Testis (tissue), 3 donors: Measurements from ENCODE around the gene CD274. TPM values are rescaled to one million over a fixed set of nuclear protein-coding genes. Genes with fewer than 3 reads are reported as not detected.
"Not testable (repeated sequence)": the region's sequence is repeated elsewhere in the genome, so short reads cannot be mapped to it uniquely, and the experiment has no call there.

Source experiments
- DNase-seq: peaks from one replicate; pipeline ENCODE4 v3.0.0-alpha.2; 2019
- H3K27ac ChIP-seq, 2 donors: fragments of 200-600 bp; sonication (generic); one replicate each; pipeline ENCODE4 v1.5.1; 2019
- H3K27me3 ChIP-seq: fragments of 200-600 bp; sonication (generic); one replicate; pipeline ENCODE4 v1.5.1; 2019
- H3K36me3 ChIP-seq: fragments of 200-600 bp; sonication (generic); one replicate; pipeline ENCODE4 v1.5.1; 2017; ENCODE audit warnings: low read depth; ENCODE audit errors: missing control alignments
- H3K4me1 ChIP-seq: fragments of 200-600 bp; sonication (generic); one replicate; pipeline ENCODE4 v1.5.1; 2019
- H3K4me3 ChIP-seq, 2 donors: fragments of 200-600 bp; sonication (generic); one replicate each; pipeline ENCODE4 v1.5.1; 2017 to 2019
- H3K9me3 ChIP-seq: fragments of 200-600 bp; sonication (generic); one replicate; pipeline ENCODE4 v1.5.1; 2017
- POLR2A ChIP-seq: fragments of 450-650 bp; IDR thresholded peaks from one replicate; pipeline ENCODE4 v1.6.1; 2017; ENCODE audit warnings: antibody characterized with exemption, mild to moderate bottlenecking, moderate library complexity
- WGBS, 2 donors: methylation state at CpG; one replicate each; pipeline ENCODE4 v1.1.5; 2018; 5-methylcytosine and 5-hydroxymethylcytosine counted together
- intact Hi-C: fragments of 100-400 bp; cut with DNase I; formaldehyde crosslinking; loops from one replicate; pipeline ENCODE4 v1.15.1; 2023; ENCODE audit warnings: low total_unique reads
- polyA plus RNA-seq: library from polyadenylated mRNA; stranded (reverse); fragments of 350-450 nt; fragmentation: Illumina TruSeq; extraction: RNeasy Lipid Tissue Mini Kit (QIAGEN cat#74804); gene quantifications from one replicate; pipeline ENCODE4 v1.2.3, GENCODE V29; 2014; ENCODE audit warnings: low read depth, low replicate concordance; ENCODE audit not compliant: insufficient read depth
- total RNA-seq, 2 donors: library from RNA; depleted of rRNA; stranded (reverse); fragments of >200 nt; gene quantifications; one replicate each; pipeline ENCODE4 v1.2.3, GENCODE V29; 2016
- TF ChIP-seq, protein P1 (sequence below), 3 experiments: fragments of 450-650 bp in 2 of 3; fragments of 200-600 bp in 1 of 3; sonication (generic) in 1 of 3; IDR thresholded peaks; one replicate each; pipeline ENCODE4 v1.5.1; 2016 to 2019; ENCODE audit warnings: antibody characterized with exemption in 3 of 3, mild to moderate bottlenecking in 2 of 3, moderate library complexity in 1 of 3

Gene CD274
- total and polyA plus RNA-seq, 3 donors from 2014 or later: 1.3 to 4.6 (median 1.5) TPM

DNA sequence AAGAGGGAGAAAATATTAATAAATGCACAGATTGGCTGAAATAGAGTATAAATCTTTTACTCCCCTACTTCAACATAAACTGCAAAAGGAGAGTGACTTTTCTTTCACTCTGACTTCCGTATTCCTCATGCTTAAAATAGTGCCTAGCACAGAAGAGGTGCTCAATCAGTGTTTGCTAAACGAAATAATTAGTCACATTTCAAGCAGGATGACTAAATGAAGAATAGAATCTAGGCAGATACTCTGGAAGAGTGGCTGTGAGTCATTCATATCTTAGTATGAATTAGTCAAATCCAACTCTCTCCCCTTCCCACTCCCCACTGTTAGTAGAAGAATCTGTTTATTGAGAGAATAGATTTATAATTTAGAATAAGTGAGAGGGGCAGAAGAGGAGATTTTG is 4.8 kb downstream of the CD274 start:
- no peaks in the 10 kb centered on the region for H3K9me3 ChIP-seq
- no peaks in the 10 kb centered on the region for H3K27me3 ChIP-seq
- TF ChIP-seq, protein P1, sequence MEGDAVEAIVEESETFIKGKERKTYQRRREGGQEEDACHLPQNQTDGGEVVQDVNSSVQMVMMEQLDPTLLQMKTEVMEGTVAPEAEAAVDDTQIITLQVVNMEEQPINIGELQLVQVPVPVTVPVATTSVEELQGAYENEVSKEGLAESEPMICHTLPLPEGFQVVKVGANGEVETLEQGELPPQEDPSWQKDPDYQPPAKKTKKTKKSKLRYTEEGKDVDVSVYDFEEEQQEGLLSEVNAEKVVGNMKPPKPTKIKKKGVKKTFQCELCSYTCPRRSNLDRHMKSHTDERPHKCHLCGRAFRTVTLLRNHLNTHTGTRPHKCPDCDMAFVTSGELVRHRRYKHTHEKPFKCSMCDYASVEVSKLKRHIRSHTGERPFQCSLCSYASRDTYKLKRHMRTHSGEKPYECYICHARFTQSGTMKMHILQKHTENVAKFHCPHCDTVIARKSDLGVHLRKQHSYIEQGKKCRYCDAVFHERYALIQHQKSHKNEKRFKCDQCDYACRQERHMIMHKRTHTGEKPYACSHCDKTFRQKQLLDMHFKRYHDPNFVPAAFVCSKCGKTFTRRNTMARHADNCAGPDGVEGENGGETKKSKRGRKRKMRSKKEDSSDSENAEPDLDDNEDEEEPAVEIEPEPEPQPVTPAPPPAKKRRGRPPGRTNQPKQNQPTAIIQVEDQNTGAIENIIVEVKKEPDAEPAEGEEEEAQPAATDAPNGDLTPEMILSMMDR (IDR thresholded peaks at IDR 0.05): no peak
- TF ChIP-seq POLR2A: no peak
- H3K27ac ChIP-seq: no peak overlapping the region
- H3K4me3 ChIP-seq: no peak overlapping the region
- DNase-seq: no peak
- WGBS, 2 donors: 77 to 88% methylated on average over 2 of the region's 2 CpGs
- no peaks in the 10 kb centered on the region for H3K36me3 ChIP-seq
- H3K4me1 ChIP-seq: no peaks in the 10 kb centered on the region
- intact Hi-C loops: no loop called here

DNA sequence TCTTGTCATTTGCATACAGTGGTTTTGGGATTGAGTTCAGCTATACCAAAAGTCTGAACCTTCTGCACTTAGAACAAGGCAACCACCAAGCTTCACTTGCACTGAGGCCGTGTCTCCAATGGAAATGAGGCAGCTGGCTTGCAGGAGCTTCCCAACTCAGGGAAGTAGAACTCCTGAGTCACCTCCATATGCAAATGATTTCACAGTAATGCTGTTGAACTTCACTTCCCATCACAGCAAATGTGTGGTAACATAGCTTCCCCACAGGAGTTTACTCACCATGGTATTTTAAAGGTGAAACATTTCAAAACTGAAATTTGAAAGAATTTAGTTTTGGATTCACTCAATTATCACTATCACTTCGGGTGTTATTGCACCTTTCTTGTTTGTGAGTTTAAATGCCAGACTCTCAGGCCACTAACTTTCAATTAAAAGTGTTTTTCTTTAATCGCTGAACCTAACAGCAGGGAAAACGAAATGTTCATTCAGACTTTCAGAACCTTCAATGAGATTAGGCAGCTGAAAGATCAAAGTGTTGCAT is 9.0 kb downstream of the CD274 start:
- TF ChIP-seq, protein P1 (IDR thresholded peaks at IDR 0.05): no peak
- TF ChIP-seq POLR2A: no peak
- H3K27me3 ChIP-seq: no peaks in the 10 kb centered on the region
- H3K36me3 ChIP-seq: no peaks in the 10 kb centered on the region
- no peaks in the 10 kb centered on the region for H3K9me3 ChIP-seq
- DNase-seq: no peak
- H3K27ac ChIP-seq: no peak overlapping the region
- H3K4me1 ChIP-seq: no peaks in the 10 kb centered on the region
- WGBS, 2 donors: 88% methylated on average over 4 of the region's 4 CpGs
- intact Hi-C loops: no loop called here
- no peak overlapping the region for H3K4me3 ChIP-seq

DNA sequence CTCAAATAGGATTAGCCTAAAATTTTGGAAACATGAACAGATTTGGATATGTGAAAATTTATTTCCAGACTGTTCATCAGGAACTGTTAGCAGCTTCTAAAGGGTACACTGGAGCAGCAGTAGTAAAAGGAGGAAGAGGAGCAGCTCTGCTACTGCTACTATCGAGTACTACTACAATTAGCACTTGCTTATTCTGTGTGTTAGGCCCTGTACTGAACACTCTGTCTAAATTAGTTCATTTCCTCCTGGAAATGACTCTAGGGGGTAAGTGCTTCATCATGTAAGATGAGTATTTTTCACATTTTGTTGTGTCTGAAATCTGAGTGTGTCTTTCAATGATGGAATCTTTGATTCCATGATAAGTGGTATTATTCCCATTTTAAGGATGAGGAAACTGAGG is 9.8 kb downstream of the CD274 start:
- WGBS, 2 donors: 94% methylated on average over 1 of the region's 1 CpG
- Histone ChIP-seq H3K4me1 (no peaks in the 10 kb centered on the region), H3K27me3 (no peaks in the 10 kb centered on the region), H3K36me3 (no peaks in the 10 kb centered on the region), H3K4me3 (no peak overlapping the region), H3K27ac (no peak overlapping the region), H3K9me3 (no peaks in the 10 kb centered on the region)
- intact Hi-C loops: no loop called here
- no peak for DNase-seq
- TF ChIP-seq, protein P1 (IDR thresholded peaks at IDR 0.05): no peak
- TF ChIP-seq POLR2A: no peak

DNA sequence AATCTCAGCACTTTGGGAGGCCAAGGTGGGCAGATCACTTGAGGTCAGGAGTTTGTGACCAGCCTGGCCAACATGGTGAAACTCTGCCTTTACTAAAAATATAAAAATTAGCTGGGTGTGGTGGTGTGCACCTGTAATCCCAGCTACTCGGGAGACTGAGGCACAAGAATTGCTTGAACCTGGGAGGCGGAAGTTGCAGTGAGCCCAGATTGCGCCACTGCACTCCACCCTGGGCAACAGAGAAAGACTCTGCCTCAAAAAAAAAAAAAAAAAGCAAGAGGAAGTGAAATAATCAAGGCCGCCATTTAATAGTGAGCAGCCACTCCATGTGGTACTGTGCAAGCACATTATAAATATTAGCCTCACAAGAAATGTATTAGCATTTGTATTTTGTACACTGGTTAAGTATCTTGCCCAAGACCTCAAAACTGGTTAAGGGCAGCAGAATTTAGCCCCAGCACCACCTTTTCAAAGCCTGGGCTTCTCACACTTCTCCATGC is 14.5 kb downstream of the CD274 start:
- WGBS, 2 donors: 88 to 94% methylated on average over 4 of the region's 4 CpGs
- H3K4me1 ChIP-seq, intact Hi-C loops, H3K4me3 ChIP-seq, H3K27me3 ChIP-seq, H3K9me3 ChIP-seq, H3K27ac ChIP-seq, DNase-seq, H3K36me3 ChIP-seq: not testable (repeated sequence)

DNA sequence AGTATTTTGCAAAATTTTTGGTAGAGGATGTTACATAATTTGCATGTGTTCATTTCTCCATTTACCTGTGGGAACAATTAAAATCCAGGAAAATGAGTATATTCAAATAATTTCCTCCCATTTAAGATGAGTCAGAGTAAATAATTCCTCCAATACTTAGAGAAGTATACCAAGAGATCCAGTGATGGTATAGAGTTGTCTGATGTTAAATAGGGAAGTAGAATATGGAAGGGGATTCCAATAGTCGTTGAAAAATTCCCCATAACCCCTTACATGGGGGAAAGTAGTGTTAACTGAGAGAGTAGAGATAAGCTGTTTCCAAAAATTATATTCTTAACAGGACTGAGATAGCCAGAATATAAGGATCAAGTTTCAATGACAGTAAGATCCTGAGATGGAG is 15.7 kb downstream of the CD274 start:
- H3K36me3 ChIP-seq: no peaks in the 10 kb centered on the region
- no peak for DNase-seq
- 87 to 93% methylated on average over 1 of the region's 1 CpG for WGBS, 2 donors
- H3K4me1 ChIP-seq: no peaks in the 10 kb centered on the region
- H3K9me3 ChIP-seq: no peaks in the 10 kb centered on the region
- intact Hi-C loops: no loop called here
- TF ChIP-seq, protein P1 (IDR thresholded peaks at IDR 0.05): no peak
- TF ChIP-seq POLR2A: no peak
- no peak overlapping the region for H3K27ac ChIP-seq
- no peak overlapping the region for H3K4me3 ChIP-seq
- H3K27me3 ChIP-seq: no peaks in the 10 kb centered on the region
